ENCODE data around the gene ACAD11.
"Not testable (repeated sequence)": the region's sequence is repeated elsewhere in the genome, so short reads cannot be mapped to it uniquely, and the experiment has no call there.

The ACAD11 gene

DNA sequence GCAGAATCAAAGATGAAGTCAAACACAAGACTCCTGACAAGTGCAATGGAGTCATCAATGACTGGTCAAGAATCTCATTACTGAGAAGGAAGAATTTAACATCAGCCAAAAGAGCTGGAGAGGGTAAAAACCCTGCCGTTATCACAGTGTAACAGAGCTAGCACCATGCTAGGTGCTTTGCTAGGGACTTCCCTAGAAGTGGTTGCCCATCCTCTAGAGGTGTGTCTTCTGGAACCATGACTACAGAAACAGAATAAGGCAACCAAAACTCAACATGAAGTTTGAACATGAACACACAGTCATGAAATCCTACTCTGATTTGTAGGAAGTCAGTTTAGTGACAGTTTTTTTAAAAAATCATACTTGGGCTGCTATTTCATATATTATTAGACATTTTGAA, 9.5 kb downstream of the ACAD11 start:
- no peak for DNase-seq

DNA sequence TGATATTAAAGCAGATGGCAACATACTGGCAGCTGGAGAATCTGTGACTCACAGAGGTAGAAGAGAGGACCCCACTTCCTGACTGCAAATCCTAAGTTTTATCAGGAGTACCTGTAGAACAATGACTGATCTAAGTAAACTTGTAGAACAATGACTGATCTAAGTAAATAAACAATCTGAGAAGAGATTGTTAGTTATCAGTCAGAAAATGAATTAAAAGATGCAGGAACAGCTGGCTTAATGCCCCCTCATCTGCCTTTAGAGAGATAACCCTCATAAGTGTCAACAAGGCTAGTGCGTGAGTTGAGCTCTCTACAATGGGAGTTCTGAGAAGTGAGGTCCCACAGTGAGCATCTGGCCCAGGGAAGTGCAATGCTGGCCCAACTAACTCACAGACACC, 14.6 kb downstream of the ACAD11 start:
- no peak for DNase-seq

DNA sequence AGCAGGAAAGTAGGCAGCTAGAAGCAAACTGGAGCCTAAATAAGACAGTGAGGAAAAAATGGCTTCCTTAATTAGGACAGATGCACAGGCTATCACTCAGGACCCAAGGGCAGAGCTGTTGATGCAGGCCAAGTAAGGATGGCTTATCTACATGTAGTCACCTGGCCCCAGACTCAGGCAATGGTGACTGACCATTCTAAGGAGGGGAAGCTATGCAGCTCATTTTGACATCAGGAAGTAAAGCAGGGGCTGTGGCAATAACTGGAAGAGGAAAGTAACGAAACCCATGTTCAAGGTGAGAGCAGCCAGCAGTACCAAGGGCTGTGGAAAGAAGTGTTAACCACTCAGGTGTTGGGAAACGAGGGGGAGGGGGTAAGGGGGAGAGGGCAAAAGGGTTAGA, 16.2 kb downstream of the ACAD11 start:
- no peak for DNase-seq

DNA sequence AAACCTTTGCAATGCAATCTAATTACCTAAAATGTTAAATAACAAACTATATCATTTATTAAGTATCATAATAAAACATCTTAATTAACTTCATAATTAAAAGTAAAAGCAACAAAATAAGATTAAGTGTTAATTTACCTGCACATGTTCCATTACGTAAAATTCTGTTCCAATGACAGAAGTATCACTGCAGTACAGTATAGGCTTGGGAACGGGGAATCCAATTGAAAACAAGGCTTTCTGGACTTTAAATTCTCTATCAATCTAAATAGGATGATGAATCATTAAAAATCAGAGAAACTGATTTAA, 17.1 kb downstream of the ACAD11 start:
- DNase-seq = no peak

DNA sequence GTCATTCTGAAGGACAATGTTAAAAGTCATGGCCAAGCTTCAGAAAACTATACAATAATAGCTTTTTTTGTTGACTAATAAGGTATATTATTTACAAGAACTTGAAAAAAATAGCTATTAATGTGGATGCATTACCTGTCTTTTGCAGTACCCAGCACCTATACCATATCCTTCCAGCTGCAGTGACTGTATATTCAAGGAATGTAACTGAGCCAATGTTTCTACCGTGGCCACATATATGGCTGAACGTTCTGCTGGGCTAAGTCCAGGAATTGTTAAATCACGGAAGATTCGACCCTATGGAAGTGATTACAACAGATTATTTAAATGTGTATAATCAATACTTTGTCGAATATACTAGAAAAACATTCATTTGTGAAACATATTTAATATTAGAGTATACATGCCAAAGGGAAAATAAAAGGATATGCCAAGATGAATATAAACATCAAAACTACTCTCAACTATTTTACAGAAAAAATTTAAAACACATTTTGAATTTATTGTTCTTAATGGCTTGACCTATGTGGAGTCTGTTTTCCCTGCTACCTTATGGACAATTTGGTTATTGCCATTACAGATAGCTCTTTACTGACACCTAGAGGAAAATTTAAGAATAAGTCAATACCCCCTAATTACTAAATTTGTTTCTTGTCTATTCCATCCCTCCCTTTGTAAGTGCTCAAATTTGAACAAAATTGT, 17.6 kb downstream of the ACAD11 start:
- no peak for DNase-seq

DNA sequence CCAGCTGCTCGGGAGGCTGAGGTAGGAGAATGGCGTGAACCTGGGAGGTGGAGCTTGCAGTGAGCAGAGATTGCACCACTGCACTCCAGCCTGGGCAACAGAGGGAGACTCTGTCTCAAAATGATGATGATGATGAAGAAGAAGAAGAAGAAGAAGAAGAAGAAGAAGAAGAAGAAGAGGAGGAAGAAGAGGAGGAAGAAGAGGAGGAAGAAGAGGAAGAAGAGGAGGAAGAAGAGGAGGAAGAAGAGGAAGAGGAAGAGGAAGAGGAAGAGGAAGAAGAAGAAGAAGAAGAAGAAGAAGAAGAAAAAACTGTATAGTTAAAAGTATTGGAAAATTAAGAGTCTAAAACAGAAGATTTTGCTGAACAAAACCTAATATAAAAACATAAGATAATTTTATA, 18.2 kb downstream of the ACAD11 start:
- not testable (repeated sequence) for DNase-seq

DNA sequence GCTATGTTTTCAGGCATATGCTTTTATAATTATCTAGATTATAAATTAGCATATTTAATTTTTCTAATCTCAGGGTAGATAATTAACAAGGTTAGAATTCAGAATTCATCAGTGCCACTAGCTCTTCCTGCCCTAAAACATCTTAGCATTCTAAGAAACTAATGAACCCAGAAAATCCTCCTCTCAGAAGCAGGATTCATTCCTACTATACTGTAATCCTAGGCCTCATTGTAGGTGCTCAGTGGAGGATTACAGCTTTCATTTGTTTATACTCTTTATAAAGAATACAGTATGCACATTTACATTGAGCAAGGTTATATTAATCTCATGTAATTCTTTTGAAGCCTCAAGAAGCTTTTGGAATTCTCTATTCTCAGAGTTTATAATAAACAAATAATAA, 20.9 kb downstream of the ACAD11 start:
- DNase-seq = no peak

DNA sequence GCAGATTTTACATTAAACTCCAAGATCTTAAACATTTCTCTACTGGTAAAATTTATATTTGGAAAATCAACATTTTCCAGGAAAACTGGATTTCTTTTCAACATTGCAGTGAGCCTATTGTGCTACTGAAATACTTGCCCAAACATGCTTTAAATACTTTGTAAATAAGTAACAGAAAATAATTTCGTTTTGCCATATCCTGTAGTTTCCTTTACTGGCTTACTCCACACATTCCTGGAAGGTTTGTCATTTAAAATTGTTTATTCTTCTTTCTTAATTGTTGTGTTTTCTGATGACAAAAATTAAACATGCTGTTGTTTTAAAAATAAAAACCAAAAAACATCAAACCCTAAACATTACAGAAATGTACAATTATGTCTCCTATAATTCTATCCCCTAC, 22.0 kb downstream of the ACAD11 start:
- DNase-seq = no peak

DNA sequence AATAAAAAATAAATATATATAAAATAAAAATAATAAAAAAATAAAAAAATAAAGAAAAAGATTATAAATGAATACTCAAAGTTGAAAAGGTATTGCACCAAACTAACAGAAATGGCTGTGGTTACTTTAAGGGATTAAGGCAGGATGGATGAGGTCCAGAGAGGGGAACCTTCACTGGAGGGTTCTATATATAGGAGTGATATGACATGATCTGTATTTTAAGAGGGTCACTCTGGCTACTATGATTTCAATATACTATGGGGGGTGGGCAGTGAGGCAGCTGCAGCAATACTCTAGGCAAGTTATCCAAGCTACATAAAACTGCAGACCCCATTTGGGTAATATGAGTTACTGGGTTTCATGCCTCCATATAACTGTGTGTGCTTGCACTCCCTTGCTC, 24.6 kb downstream of the ACAD11 start:
- no peak for DNase-seq

DNA sequence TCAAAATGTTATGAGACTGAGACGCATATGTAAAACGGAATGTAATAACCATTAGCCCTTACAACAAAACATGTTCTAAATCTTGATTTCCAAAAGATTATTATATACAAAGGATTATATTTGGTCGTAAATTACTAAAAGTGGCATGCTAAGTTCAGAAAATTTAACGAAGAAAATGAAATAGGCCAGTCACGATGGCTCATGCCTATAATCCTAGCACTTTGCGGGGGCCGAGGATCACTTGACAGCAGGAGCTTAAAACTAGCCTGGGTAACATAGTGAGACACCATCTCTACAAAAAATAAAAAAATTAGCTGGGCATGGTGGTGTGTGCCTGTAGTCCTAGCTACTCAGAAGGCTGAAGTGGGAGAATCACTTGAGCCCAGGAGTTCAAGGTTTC, 29.0 kb downstream of the ACAD11 start:
- DNase-seq = no peak

DNA sequence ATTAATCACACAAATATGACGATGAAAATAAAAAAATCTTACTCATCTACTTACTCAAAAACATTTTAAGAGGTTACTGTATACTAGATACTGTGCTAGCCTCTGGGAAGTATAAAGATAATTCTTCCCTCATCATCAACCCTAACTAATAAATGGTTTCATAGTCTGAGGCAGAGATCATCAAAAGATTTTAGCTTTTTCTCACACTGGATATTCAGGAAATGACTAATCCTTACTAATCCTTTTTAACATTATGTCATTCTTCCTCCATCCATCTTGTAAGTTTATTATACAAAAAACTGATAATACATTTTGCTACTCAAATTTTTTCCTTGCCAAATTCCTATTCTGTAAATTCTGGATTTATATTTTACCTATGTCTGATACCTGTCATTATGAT, 29.7 kb downstream of the ACAD11 start:
- no peak for DNase-seq

DNA sequence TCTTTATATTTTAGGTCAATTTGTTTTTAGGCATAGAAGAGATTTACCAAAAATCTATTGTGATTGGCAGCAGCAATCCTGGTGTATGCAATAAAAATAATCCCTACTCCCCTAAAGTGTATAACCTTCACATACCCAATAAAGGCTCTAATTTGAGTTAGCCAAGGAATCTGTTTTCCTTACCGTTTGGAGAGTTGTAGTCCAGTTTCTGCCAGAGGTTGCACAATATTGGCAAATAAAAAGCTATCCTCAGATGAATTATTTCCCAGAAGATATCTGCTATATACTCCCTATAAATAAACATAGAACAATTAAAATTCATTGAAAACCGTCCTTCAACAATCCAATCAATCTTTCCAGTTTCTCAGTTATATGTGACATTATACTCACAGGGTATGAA, 31.5 kb downstream of the ACAD11 start:
- no peak for DNase-seq

DNA sequence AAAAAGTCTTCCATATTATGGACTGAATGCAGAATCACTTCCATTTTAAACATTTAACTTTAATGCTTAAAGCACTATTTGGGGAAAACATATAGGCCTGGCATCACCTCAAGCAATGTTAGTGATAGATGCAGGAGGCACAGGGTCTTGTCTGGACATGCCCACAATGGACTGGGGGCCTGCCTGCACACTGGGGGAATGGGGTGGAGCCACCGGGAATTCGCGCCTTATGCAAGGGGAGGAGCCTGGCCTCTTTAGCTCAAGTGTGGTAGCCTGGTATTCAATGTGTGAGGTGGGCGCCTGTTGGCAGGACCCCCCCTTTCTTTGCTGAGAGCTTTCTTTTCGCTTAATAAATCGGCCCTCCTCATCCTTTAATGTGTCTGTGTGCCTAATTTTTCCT, 32.7 kb downstream of the ACAD11 start:
- no peak for DNase-seq

DNA sequence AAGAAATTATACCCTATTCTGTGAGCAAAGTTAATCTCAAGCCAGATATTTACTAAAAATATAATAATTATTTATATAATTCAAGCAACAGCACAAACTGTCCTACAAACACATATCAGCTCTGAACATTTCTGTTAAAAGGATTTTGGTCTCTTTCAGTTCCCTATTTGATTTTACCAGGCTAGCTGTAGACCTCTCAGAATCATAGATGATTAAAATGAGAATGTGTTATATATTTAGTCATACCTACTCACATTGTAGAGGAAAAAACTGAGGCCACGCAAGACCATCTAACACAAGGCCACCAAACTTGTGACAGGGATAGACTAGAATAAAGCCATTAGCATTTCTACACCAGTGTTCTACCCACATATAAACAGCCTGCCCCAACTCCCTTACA, 34.0 kb downstream of the ACAD11 start:
- no peak for DNase-seq

DNA sequence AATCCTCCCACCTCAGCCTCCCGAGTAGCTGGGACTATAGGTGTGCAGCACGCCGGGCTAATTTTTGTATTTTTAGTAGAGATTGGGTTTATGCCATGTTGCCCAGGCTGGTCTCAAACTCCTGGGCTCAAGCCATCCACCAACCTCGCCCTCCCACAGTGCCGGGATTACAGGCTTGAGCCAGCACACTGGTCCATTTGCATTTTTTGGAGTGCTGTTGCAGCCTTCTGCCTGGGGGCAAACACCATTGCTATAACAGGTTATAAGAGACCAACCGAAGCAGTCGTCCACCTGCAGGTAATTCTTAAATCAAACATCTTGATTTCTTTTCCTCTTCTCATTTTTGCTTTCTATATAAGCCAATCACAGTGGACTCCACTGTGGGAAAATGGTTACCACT, 34.8 kb downstream of the ACAD11 start:
- DNase-seq = no peak

DNA sequence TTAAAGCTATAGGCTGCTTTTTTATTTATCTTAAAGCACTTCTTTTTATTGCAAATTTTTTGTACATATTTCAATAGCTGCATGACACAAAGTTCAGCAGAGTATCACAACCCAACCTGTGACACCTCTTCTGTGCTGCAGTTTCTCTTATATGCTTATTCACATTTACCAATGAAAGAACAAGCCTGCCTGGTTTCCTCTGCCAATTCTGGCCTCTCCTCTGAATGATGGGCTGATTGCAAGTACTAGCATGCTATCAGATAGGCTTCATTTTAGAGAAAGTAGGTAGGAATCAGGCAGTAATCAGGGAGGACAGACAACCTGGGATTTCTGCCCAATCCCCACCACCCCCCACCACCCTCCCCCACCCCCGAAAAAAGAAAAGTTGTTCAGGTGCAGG, 36.0 kb downstream of the ACAD11 start:
- no peak for DNase-seq

DNA sequence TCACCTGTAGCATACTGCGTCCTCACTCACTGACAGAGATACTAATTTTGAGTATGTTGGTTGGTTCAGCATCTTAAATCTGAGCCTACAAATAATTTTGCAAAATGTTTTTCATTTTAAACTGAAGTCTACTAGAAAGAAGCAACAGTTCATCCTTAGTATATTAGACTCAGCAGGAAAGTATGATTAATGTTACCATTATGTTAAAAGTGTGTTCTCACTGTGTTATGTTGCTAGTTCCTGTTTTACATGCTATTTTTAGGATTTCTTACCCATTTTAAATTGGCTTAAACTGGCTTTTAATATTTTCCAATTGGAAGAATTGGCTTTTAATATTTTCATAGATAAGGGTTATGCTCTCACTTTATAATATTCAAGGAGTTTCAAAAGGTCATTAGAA, 36.8 kb downstream of the ACAD11 start:
- no peak for DNase-seq

DNA sequence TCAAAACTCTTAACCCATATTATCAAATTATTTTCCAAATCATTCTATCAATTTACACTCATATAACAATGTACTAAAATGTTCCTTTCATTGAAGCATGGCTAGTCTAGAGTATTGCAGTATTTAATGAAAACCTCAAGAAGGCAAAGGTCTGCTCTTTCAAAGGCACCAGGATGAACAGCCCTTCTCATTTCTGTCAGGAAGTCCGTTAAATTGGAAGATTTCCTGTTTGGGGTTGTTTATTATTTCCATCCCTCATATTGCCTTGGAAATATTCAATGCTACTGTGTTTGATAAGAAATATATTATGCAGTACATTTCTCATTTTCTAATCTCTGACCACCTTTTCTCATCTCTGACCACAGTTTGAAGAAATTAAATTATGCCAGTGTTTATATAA, 37.5 kb downstream of the ACAD11 start:
- no peak for DNase-seq

DNA sequence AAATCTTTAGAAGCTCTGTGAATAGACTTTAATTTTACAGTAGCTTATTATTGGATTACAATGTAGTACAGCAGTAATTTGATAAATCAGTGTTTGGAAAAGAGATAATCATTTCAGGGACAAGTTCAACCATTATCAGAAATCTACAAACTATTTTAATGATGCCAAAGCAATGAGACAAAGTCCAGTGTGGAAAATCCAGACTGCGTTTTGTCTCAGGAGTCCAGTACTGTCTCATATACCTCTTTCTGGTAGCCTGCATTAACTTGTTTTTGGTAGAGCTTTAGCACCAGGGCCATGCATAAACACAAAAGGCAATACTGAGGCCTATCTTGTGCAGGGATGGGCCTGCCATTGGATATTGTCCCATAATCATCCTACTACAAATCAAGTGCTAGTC, 42.8 kb downstream of the ACAD11 start:
- no peak for DNase-seq

DNA sequence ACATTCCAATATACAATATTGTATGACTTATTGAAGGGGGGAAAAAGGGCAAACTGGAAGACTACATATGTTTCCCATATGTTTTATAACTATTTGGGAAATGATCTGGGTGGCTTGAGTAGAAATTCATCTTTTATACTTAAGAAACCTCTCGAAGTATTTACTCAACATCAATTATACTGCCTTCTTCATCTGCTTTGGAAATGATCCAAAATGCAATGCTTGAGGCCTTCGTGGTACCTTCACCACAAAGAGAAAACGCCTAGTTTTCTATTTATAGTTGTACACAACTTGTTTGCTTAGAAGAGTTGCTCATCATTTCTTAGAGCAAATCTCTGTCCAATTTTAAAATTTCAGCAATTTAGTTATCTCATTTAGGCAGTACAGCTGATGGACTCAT, 43.7 kb downstream of the ACAD11 start:
- DNase-seq = no peak

DNA sequence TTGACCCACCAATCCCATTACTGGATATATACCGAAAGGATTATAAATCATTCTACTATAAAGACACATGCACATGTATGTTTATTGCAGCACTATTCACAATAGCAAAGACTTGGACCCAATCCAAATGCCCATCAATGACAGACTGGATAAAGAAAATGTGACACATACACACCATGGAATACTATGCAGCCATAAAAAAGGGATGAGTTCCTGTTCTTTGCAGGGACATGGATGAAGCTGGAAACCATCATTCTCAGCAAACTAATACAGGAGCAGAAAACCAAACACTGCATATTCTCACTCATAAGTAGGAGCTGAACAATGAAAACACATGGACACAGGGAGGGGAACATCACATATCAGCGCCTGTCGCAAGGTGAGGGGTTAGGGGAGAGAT, 44.3 kb downstream of the ACAD11 start:
- not testable (repeated sequence) for DNase-seq

DNA sequence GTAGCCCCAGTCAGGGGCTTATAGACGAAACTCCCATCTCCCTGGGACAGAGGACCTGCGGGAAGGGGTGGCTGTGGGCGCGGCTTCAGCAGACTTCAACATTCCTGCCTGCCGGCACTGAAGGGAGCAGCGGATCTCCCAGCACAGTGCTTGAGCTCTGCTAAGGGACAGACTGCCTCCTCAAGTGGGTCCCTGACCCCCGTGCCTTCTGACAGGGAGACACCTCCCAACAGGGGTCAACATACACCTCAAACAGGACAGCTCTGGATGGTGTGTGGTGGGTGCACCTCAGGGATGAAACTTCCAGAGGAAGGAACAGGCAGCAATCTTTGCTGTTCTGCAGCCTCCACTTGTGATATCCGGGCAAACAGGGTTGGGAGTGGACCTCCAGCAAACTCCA, 53.0 kb downstream of the ACAD11 start:
- DNase-seq = not testable (repeated sequence)

DNA sequence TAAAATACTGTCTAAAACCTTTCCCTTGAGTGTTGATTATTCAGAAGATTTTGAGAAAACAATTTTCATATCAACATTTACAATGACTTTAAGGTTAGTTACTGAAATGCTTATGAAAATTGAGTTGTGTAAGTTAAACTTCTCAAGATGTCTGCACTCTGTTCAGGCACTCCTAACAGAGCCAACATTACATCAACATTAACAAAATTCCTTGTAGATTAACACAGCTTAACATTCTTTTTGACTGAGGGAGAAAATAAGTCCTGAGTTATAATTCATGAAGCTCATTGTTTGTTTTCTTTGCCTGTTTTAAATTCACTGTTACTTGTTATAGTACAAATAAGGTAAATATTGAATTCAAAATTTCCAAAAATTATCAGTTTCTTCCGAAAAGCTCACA, 53.5 kb downstream of the ACAD11 start:
- DNase-seq = no peak

DNA sequence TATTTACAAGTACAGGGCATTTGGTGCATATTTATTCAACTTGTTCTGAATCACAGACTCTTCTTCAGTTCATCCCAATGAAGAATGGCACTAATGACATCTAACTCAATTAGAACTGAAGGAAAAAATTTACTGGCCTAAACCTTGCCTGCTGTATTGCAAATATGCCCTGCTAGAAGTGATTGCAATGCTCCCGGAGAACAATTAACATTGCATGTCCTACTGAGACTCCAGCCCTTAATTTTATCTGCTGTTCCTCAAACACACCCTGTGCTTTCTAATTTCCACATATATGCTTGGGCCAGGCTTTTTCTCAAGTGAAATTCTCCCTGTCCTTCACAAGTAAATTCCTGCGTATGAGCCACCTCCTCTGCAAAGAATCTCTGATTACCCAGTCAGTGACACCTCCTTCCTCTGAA, 54.2 kb downstream of the ACAD11 start:
- no peak for DNase-seq

DNA sequence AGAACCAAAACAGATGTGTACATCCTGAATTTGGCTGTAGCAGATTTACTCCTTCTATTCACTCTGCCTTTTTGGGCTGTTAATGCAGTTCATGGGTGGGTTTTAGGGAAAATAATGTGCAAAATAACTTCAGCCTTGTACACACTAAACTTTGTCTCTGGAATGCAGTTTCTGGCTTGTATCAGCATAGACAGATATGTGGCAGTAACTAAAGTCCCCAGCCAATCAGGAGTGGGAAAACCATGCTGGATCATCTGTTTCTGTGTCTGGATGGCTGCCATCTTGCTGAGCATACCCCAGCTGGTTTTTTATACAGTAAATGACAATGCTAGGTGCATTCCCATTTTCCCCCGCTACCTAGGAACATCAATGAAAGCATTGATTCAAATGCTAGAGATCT, 59.0 kb downstream of the ACAD11 start:
- DNase-seq = not testable (repeated sequence)

DNA sequence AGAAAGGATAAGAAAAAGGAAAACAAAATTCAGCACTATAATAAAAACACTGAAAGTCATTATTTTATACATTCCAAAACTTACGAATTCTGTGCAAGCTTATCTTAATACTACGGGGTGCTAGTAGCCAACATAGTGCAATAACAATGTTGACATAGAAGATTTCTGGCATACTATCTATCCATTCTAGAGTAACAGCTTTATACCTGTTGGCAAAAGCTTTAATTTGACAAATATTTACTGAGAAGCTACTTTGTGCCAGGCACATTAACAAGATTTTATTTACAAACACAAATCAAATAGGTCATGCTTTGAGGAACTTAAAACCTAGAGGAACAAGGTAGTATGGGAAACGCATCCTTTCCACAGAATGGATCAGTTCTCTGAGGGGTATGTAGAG, 61.4 kb downstream of the ACAD11 start:
- no peak for DNase-seq

All from activated CD8-positive, alpha-beta memory T cell treated with anti-CD3 and anti-CD28 coated beads for 24 hours (primary cell).